ENCODE results near the gene ANKRD28. TPM values are rescaled to one million over a fixed set of nuclear protein-coding genes. Genes with fewer than 3 reads are reported as not detected.
"Not testable (repeated sequence)": the region's sequence is repeated elsewhere in the genome, so short reads cannot be mapped to it uniquely, and the experiment has no call there.

ANKRD28 gene
- total RNA-seq, 2 donors from 2014 or later: 33.4 to 37.1 TPM

DNA sequence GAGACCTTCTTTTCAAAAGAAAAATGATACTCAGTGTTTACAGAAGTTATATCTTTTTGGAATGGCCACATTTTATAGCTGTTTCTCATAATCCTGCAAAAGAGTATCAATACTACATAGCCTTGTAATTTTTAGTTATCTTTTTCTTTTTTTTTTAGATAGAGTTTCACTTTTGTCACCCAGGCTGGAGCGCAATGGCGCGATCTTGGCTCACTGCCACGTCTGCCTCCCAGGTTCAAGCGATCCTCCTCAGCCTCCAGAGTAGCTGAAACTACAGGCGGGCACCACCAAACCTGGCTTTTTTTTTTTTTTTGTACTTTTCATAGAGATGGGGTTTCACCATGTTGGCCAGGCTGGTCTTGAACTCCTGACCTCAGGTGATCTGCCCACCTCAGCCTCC lies 53.6 kb downstream of the ANKRD28 start:
- Mint-ChIP-seq H3K27ac (no peak overlapping the region), H3K4me1 (peaks cover 2% of the 10 kb centered on the region), H3K27me3 (ENCODE audit: insufficient read depth) (no peaks in the 10 kb centered on the region), H3K4me3 (no peak overlapping the region), H3K9me3 (peaks cover 81% of the 10 kb centered on the region), H3K36me3 (ENCODE audit: low read depth) (peaks cover 71% of the 10 kb centered on the region)
- Histone ChIP-seq H3K9ac (ENCODE audit: extremely low read depth, low read length, poor library complexity, severe bottlenecking) (no peak overlapping the region), H3K27me3 (ENCODE audit: control insufficient read depth, insufficient read depth, low read length, poor library complexity, severe bottlenecking) (no peaks in the 10 kb centered on the region), H3K4me1 (ENCODE audit: control insufficient read depth, insufficient read depth, low read length) (no peaks in the 10 kb centered on the region), H3K27ac (ENCODE audit: low read depth, low read length) (no peak overlapping the region), H3K4me3 (ENCODE audit: low read length) (no peak overlapping the region), H3K36me3 (ENCODE audit: control insufficient read depth, insufficient read depth, low read length) (peaks cover 17% of the 10 kb centered on the region), H3K9me3 (ENCODE audit: control insufficient read depth, low read length) (peaks cover 62% of the 10 kb centered on the region)
- no peak for DNase-seq
- TF ChIP-seq, protein P1, sequence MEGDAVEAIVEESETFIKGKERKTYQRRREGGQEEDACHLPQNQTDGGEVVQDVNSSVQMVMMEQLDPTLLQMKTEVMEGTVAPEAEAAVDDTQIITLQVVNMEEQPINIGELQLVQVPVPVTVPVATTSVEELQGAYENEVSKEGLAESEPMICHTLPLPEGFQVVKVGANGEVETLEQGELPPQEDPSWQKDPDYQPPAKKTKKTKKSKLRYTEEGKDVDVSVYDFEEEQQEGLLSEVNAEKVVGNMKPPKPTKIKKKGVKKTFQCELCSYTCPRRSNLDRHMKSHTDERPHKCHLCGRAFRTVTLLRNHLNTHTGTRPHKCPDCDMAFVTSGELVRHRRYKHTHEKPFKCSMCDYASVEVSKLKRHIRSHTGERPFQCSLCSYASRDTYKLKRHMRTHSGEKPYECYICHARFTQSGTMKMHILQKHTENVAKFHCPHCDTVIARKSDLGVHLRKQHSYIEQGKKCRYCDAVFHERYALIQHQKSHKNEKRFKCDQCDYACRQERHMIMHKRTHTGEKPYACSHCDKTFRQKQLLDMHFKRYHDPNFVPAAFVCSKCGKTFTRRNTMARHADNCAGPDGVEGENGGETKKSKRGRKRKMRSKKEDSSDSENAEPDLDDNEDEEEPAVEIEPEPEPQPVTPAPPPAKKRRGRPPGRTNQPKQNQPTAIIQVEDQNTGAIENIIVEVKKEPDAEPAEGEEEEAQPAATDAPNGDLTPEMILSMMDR (conservative IDR thresholded peaks at IDR 0.05): no peak
- WGBS, 2 experiments (ENCODE audit: insufficient coverage in 1 of 2, insufficient read length in 1 of 2): 97 to 98% methylated on average over 5 to 6 of the region's 6 CpGs

DNA sequence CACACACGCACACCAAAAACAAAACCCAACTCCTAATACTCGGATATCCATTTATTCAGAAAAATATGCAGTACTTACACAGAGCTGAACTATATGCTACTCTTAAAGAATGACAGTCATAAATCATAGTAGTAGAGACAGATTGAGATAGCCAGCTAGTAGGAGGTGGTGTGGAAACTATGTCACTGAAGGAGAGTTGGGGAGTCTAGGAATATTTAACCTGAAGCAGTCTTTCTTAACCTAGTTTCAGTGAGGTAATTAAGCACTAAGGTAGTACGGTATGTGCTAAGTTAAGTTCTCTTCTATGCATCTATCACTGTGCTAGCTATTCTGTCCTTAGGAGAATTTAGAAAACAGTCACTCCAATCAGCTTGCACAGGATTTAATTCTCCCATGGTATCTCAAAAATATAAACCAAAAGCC lies 54.2 kb downstream of the ANKRD28 start:
- H3K27ac Mint-ChIP-seq: no peak overlapping the region

DNA sequence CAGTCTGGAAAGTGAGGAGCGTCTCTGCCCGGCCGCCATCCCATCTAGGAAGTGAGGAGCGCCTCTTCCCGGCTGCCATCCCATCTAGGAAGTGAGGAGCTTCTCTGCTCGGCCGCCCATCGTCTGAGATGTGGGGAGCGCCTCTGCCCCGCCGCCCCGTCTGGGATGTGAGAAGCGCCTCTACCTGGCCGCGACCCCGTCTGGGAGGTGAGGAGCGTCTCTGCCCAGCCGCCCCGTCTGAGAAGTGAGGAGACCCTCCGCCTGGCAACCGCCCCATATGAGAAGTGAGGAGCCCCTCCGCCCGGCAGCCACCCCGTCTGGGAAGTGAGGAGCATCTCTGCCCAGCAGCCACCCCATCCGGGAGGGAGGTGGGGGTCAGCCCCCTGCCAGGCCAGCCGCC lies 55.5 kb downstream of the ANKRD28 start:
- H3K27ac Mint-ChIP-seq; H3K4me1 Mint-ChIP-seq; H3K27me3 ChIP-seq (ENCODE audit: control insufficient read depth, insufficient read depth, low read length, poor library complexity, severe bottlenecking); H3K27me3 Mint-ChIP-seq (ENCODE audit: insufficient read depth); H3K9ac ChIP-seq (ENCODE audit: extremely low read depth, low read length, poor library complexity, severe bottlenecking); H3K4me3 ChIP-seq (ENCODE audit: low read length); DNase-seq; H3K36me3 ChIP-seq (ENCODE audit: control insufficient read depth, insufficient read depth, low read length); H3K4me1 ChIP-seq (ENCODE audit: control insufficient read depth, insufficient read depth, low read length); H3K27ac ChIP-seq (ENCODE audit: low read depth, low read length); H3K4me3 Mint-ChIP-seq: not testable (repeated sequence)
- Mint-ChIP-seq H3K36me3 (ENCODE audit: low read depth) (peaks cover 73% of the 10 kb centered on the region), H3K9me3 (peaks cover 88% of the 10 kb centered on the region)
- 92% methylated on average over 14 of the region's 26 CpGs; no CpG with 5 or more reads in 1 of the 2 experiments for WGBS, 2 experiments (ENCODE audit: insufficient coverage in 1 of 2, insufficient read length in 1 of 2)
- H3K9me3 ChIP-seq (ENCODE audit: control insufficient read depth, low read length): peaks cover 67% of the 10 kb centered on the region

More for the DNA sequence above, 54.2 kb downstream of the ANKRD28 start:
- no peak overlapping the region for H3K4me3 Mint-ChIP-seq
- Histone ChIP-seq H3K9ac (ENCODE audit: extremely low read depth, low read length, poor library complexity, severe bottlenecking) (no peak overlapping the region), H3K4me3 (ENCODE audit: low read length) (no peak overlapping the region), H3K4me1 (ENCODE audit: control insufficient read depth, insufficient read depth, low read length) (no peaks in the 10 kb centered on the region), H3K9me3 (ENCODE audit: control insufficient read depth, low read length) (peaks cover 65% of the 10 kb centered on the region), H3K36me3 (ENCODE audit: control insufficient read depth, insufficient read depth, low read length) (peaks cover 14% of the 10 kb centered on the region), H3K27me3 (ENCODE audit: control insufficient read depth, insufficient read depth, low read length, poor library complexity, severe bottlenecking) (no peaks in the 10 kb centered on the region), H3K27ac (ENCODE audit: low read depth, low read length) (no peak overlapping the region)
- H3K4me1 Mint-ChIP-seq: peaks cover 2% of the 10 kb centered on the region
- WGBS, 2 experiments (ENCODE audit: insufficient coverage in 1 of 2, insufficient read length in 1 of 2): 100% methylated on average over 2 of the region's 3 CpGs; no CpG with 5 or more reads in 1 of the 2 experiments
- H3K36me3 Mint-ChIP-seq (ENCODE audit: low read depth): peaks cover 74% of the 10 kb centered on the region
- no peak for DNase-seq
- H3K9me3 Mint-ChIP-seq: peaks cover 87% of the 10 kb centered on the region
- H3K27me3 Mint-ChIP-seq (ENCODE audit: insufficient read depth): no peaks in the 10 kb centered on the region
- TF ChIP-seq, protein P1 (conservative IDR thresholded peaks at IDR 0.05): no peak

DNA sequence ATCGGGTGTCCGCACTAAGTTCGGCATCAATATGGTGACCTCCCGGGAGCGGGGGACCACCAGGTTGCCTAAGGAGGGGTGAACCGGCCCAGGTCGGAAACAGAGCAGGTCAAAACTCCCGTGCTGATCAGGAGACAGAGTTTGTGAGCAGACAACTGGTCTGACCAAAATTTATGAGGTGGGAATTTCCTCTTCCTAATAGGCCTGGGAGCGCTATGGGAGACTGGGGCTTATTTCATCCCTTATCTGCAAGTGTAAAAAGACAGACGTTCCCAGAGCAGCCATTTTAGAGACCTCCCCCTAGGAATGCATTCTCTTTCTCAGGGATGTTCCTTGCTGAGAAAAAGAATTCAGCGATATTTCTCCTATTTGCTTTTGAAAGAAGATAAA lies 59.2 kb downstream of the ANKRD28 start:
- not testable (repeated sequence) for H3K9ac ChIP-seq (ENCODE audit: extremely low read depth, low read length, poor library complexity, severe bottlenecking); H3K27ac ChIP-seq (ENCODE audit: low read depth, low read length); H3K27me3 ChIP-seq (ENCODE audit: control insufficient read depth, insufficient read depth, low read length, poor library complexity, severe bottlenecking); H3K4me3 Mint-ChIP-seq; H3K27me3 Mint-ChIP-seq (ENCODE audit: insufficient read depth); DNase-seq; H3K4me1 Mint-ChIP-seq; H3K27ac Mint-ChIP-seq; H3K4me1 ChIP-seq (ENCODE audit: control insufficient read depth, insufficient read depth, low read length); H3K4me3 ChIP-seq (ENCODE audit: low read length)
- Histone ChIP-seq H3K9me3 (ENCODE audit: control insufficient read depth, low read length) (peaks cover 56% of the 10 kb centered on the region), H3K36me3 (ENCODE audit: control insufficient read depth, insufficient read depth, low read length) (peaks cover 35% of the 10 kb centered on the region)
- peaks cover 72% of the 10 kb centered on the region for H3K36me3 Mint-ChIP-seq (ENCODE audit: low read depth)
- H3K9me3 Mint-ChIP-seq: peaks cover 63% of the 10 kb centered on the region
- 94 to 96% methylated on average over 6 to 8 of the region's 11 CpGs for WGBS, 2 experiments (ENCODE audit: insufficient coverage in 1 of 2, insufficient read length in 1 of 2)
